ENCODE measurements around the gene FIP1L1. TPM values are rescaled to one million over a fixed set of nuclear protein-coding genes. Genes with fewer than 3 reads are reported as not detected.

Gene FIP1L1
- polyA plus RNA-seq, 4 donors = 17.0 to 56.6 (median 26.6) TPM

DNA sequence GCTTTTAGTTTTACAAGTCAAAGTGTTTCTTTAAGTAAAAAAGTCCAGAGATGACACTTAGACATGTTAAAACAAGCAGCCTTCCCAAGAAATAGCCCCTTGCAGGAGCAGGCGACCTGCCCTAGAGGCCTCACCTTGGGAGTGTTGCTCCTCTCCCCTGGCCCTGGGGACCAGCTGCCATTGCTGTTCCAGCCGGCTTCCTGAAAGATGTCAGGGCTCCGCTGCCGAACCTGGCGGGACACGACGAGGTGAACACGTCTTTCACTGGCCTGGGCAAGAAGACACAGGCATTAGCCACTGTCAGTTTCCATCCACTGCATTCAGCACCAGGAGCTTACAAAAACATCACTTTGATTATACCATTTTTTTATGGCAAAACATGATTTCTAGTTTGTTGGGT lies 104.1 kb downstream of the FIP1L1 start:
- no peak for FAIRE-seq
- H3K4me1 ChIP-seq (ENCODE audit: control insufficient read depth in 3 of 3, insufficient read depth in 2 of 3, low read depth in 1 of 3, low read length in 2 of 3) = no peaks in the 10 kb centered on the region
- 93 to 96% (median 94%) methylated on average over 8 of the region's 8 CpGs for WGBS, 3 donors
- H3K36me3 ChIP-seq (ENCODE audit: control insufficient read depth in 3 of 3, insufficient read depth in 2 of 3, low read depth in 1 of 3, low read length in 3 of 3) = peaks cover 0 to 16% (median 13%) of the 10 kb centered on the region in 3 donors
- H3K27me3 ChIP-seq (ENCODE audit: control insufficient read depth in 3 of 3, insufficient read depth in 3 of 3, low read length in 3 of 3) = no peaks in the 10 kb centered on the region
- no peak for DNase-seq
- H3K27ac ChIP-seq (ENCODE audit: low read depth in 1 of 3, low read length in 2 of 3) = peak overlapping the region in 1 of 3 donors; percentile 4
- H3K4me3 ChIP-seq (ENCODE audit: low read depth in 1 of 3, low read length in 3 of 3) = no peak overlapping the region
- no peaks in the 10 kb centered on the region for H3K9me3 ChIP-seq (ENCODE audit: control insufficient read depth in 2 of 2, insufficient read depth in 1 of 2, low read depth in 1 of 2, low read length in 1 of 2)

DNA sequence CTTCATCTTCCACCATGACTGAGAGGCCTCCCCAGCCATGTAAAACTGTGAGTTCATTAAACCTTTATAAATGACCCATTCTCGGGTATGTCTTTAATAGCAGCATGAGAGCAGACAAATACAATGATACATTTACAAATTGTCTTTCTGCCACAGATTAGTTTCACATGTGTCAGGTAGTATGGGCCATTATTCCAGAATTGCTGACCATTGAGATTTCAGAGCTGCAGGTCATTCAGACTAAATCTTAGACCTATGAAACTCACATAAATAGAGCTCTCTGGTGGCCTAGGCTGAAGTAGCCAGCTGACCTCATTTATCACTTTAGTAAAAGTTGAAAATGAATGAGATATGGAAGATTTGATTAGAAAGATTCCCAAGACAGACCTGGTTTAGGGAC lies 105.8 kb downstream of the FIP1L1 start:
- Histone ChIP-seq H3K9me3 (ENCODE audit: control insufficient read depth in 2 of 2, insufficient read depth in 1 of 2, low read depth in 1 of 2, low read length in 1 of 2) (no peaks in the 10 kb centered on the region), H3K27ac (ENCODE audit: low read depth in 1 of 3, low read length in 2 of 3) (no peak overlapping the region), H3K4me1 (ENCODE audit: control insufficient read depth in 3 of 3, insufficient read depth in 2 of 3, low read depth in 1 of 3, low read length in 2 of 3) (no peaks in the 10 kb centered on the region), H3K4me3 (ENCODE audit: low read depth in 1 of 3, low read length in 3 of 3) (no peak overlapping the region), H3K36me3 (ENCODE audit: control insufficient read depth in 3 of 3, insufficient read depth in 2 of 3, low read depth in 1 of 3, low read length in 3 of 3) (peaks cover 0 to 13% (median 9%) of the 10 kb centered on the region in 3 donors), H3K27me3 (ENCODE audit: control insufficient read depth in 3 of 3, insufficient read depth in 3 of 3, low read length in 3 of 3) (no peaks in the 10 kb centered on the region)
- FAIRE-seq = no peak
- DNase-seq = no peak
- 94 to 98% (median 97%) methylated on average over 1 of the region's 1 CpG for WGBS, 3 donors

DNA sequence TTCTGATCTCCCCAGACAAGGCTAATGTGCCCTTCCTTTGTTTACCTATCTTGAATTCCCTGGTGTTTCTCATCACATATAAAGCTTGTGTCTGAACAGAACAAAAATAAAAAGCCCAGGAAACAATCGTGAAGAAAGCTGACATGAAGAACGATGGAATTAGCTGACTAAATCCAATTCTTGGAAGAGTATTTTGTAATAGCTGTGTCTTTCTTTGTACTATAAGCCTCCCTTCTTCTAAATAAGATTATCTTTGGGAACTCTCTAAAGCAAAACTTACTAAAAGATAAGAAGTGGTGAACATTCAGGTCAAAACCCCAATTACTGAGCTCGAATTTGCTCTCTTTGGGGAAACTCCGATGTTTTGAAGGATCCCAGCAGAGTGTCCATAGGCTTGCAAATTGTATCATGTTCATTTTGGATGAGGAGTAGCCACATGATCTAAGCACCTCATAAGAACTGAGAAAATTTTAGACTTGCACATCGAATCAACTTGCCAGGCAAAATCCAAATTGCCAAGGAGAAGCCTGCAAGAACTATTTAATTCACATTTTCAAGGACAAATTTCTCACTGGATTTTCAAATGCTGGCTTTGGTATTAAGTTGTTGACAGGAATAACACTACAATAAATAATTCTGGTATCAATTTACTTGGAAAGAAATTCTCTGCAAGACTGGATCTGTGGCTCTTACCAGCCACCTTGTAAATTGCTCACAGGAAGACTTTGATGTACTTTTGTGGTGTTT lies 107.6 kb downstream of the FIP1L1 start:
- WGBS, 3 donors = 72 to 92% (median 85%) methylated on average over 5 of the region's 5 CpGs
- Histone ChIP-seq H3K4me1 (ENCODE audit: control insufficient read depth in 3 of 3, insufficient read depth in 2 of 3, low read depth in 1 of 3, low read length in 2 of 3) (no peaks in the 10 kb centered on the region), H3K9me3 (ENCODE audit: control insufficient read depth in 2 of 2, insufficient read depth in 1 of 2, low read depth in 1 of 2, low read length in 1 of 2) (no peaks in the 10 kb centered on the region), H3K4me3 (ENCODE audit: low read depth in 1 of 3, low read length in 3 of 3) (no peak overlapping the region), H3K27me3 (ENCODE audit: control insufficient read depth in 3 of 3, insufficient read depth in 3 of 3, low read length in 3 of 3) (no peaks in the 10 kb centered on the region), H3K27ac (ENCODE audit: low read depth in 1 of 3, low read length in 2 of 3) (no peak overlapping the region), H3K36me3 (ENCODE audit: control insufficient read depth in 3 of 3, insufficient read depth in 2 of 3, low read depth in 1 of 3, low read length in 3 of 3) (peaks cover 0 to 10% (median 7%) of the 10 kb centered on the region in 3 donors)
- FAIRE-seq (no peak), DNase-seq (no peak)

DNA sequence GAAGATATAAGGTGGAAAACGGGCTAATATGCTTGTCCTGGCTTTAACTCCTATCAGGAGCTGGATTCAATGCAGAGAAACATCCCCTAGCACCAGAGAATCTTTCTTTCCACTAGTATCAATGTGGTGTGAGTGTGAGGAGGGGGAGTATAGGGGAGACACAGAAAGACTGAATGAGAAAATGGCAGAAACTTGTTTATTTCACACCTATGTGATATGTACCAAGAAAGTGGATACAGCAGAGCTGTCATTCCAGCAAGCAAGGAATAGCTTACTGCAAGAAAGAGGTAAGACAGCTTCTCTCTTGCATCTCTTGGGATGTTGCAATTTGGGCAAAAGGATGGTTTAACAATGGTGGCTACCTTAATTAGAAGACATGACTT lies 108.2 kb downstream of the FIP1L1 start:
- no peak for DNase-seq
- Histone ChIP-seq H3K36me3 (ENCODE audit: control insufficient read depth in 3 of 3, insufficient read depth in 2 of 3, low read depth in 1 of 3, low read length in 3 of 3) (peaks cover 0 to 10% (median 7%) of the 10 kb centered on the region in 3 donors), H3K27me3 (ENCODE audit: control insufficient read depth in 3 of 3, insufficient read depth in 3 of 3, low read length in 3 of 3) (no peaks in the 10 kb centered on the region), H3K4me3 (ENCODE audit: low read depth in 1 of 3, low read length in 3 of 3) (no peak overlapping the region), H3K4me1 (ENCODE audit: control insufficient read depth in 3 of 3, insufficient read depth in 2 of 3, low read depth in 1 of 3, low read length in 2 of 3) (no peaks in the 10 kb centered on the region), H3K27ac (ENCODE audit: low read depth in 1 of 3, low read length in 2 of 3) (no peak overlapping the region), H3K9me3 (ENCODE audit: control insufficient read depth in 2 of 2, insufficient read depth in 1 of 2, low read depth in 1 of 2, low read length in 1 of 2) (no peaks in the 10 kb centered on the region)
- FAIRE-seq = no peak
- 57 to 72% (median 69%) methylated on average over 1 of the region's 1 CpG for WGBS, 3 donors

DNA sequence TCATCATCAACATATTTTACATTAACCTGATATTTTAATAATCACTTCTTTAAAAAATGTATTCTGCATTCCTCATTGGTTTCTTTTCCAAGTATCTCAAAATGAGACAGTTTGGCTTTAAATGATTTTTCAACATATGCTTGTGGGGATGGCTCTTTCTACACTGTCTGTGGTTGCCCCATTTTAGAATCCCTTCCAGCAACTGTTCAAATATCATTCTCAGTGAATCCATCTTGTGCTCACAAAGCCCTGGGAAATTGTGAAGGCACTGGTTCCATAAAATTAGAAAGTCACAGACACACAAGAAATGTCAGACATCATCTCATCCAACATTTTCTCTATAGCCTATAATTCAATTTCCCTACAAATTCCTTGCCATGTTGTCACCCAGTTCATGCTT lies 110.3 kb downstream of the FIP1L1 start:
- DNase-seq (no peak), FAIRE-seq (no peak)
- Histone ChIP-seq H3K4me1 (ENCODE audit: control insufficient read depth in 3 of 3, insufficient read depth in 2 of 3, low read depth in 1 of 3, low read length in 2 of 3) (no peaks in the 10 kb centered on the region), H3K4me3 (ENCODE audit: low read depth in 1 of 3, low read length in 3 of 3) (no peak overlapping the region), H3K27ac (ENCODE audit: low read depth in 1 of 3, low read length in 2 of 3) (no peak overlapping the region), H3K27me3 (ENCODE audit: control insufficient read depth in 3 of 3, insufficient read depth in 3 of 3, low read length in 3 of 3) (no peaks in the 10 kb centered on the region), H3K36me3 (ENCODE audit: control insufficient read depth in 3 of 3, insufficient read depth in 2 of 3, low read depth in 1 of 3, low read length in 3 of 3) (peaks cover 0 to 8% (median 0%) of the 10 kb centered on the region in 3 donors), H3K9me3 (ENCODE audit: control insufficient read depth in 2 of 2, insufficient read depth in 1 of 2, low read depth in 1 of 2, low read length in 1 of 2) (no peaks in the 10 kb centered on the region)

DNA sequence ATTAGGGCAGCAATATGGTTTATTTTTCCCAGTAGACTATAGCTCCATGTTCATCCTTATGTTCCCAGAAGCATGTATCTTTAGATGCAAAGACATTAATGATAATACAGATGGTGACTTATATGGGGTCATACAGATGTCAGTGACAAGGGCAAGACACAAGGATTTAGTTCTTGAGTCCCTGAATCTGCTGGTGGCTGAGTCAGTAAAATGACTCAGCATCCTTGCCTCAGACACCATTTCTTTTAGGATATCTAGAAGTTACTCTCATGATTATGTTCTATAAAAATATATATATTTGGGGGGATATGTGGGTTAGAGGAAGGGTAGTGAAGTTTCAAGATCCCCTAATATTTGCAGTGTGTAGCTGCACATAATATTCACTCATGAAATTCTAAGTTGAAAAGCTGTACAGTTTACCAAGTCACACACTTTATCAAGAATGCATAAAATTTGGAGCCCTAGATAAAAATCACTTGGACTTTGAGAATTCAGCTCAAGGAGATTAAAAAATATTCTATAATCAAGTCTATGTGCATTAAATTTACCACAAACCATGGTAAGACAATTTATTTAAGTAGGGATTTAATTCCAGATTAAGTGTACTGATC lies 111.9 kb downstream of the FIP1L1 start:
- Histone ChIP-seq H3K9me3 (ENCODE audit: control insufficient read depth in 2 of 2, insufficient read depth in 1 of 2, low read depth in 1 of 2, low read length in 1 of 2) (no peaks in the 10 kb centered on the region), H3K36me3 (ENCODE audit: control insufficient read depth in 3 of 3, insufficient read depth in 2 of 3, low read depth in 1 of 3, low read length in 3 of 3) (peaks cover 0 to 7% (median 0%) of the 10 kb centered on the region in 3 donors), H3K27me3 (ENCODE audit: control insufficient read depth in 3 of 3, insufficient read depth in 3 of 3, low read length in 3 of 3) (no peaks in the 10 kb centered on the region), H3K4me3 (ENCODE audit: low read depth in 1 of 3, low read length in 3 of 3) (no peak overlapping the region), H3K27ac (ENCODE audit: low read depth in 1 of 3, low read length in 2 of 3) (no peak overlapping the region), H3K4me1 (ENCODE audit: control insufficient read depth in 3 of 3, insufficient read depth in 2 of 3, low read depth in 1 of 3, low read length in 2 of 3) (no peaks in the 10 kb centered on the region)
- FAIRE-seq (no peak), DNase-seq (no peak)

DNA sequence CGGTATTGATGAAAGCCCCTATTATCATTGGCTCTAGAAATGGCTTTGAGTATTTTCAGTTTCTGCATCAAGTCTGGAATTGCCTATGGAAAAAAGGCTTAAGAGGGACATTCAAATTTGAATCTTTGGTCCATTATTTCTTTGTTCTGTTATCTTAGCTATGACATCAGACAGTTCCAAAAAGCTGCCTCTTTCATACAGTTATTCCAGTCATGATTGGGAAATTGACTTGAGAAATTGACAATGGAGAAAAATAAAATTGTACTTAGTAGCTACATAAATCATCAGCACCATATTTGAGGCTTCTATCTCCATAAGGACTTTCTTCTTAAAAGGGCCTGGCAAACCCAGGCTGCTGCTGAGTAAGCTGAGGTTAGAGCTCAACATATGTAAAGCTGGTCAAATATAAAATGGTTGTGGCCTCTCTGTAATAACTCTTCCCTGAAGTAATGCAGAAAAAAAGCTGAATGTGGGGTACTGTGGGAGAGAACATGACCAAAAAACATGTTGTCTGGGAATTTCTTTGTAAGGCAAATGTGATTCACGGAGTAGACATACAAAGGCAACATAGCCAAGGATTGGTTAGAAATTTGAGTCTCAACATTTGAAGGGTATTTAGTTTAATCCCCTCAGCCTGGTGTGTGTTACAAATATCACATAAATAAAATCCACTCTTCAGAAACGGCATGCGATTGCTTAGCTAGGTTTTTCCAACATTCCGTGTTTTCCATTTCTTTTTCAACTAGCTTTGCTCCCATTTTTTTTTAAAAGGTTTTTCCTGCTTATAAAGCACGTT lies 112.9 kb downstream of the FIP1L1 start:
- no peak overlapping the region for H3K4me3 ChIP-seq (ENCODE audit: low read depth in 1 of 3, low read length in 3 of 3)
- DNase-seq = no peak
- H3K27ac ChIP-seq (ENCODE audit: low read depth in 1 of 3, low read length in 2 of 3) = peak overlapping the region in 1 of 3 donors; percentile 42
- peaks cover 0 to 7% (median 0%) of the 10 kb centered on the region in 3 donors for H3K36me3 ChIP-seq (ENCODE audit: control insufficient read depth in 3 of 3, insufficient read depth in 2 of 3, low read depth in 1 of 3, low read length in 3 of 3)
- 65 to 85% (median 83%) methylated on average over 6 of the region's 6 CpGs for WGBS, 3 donors
- no peaks in the 10 kb centered on the region for H3K27me3 ChIP-seq (ENCODE audit: control insufficient read depth in 3 of 3, insufficient read depth in 3 of 3, low read length in 3 of 3)
- no peaks in the 10 kb centered on the region for H3K4me1 ChIP-seq (ENCODE audit: control insufficient read depth in 3 of 3, insufficient read depth in 2 of 3, low read depth in 1 of 3, low read length in 2 of 3)
- no peak for FAIRE-seq
- H3K9me3 ChIP-seq (ENCODE audit: control insufficient read depth in 2 of 2, insufficient read depth in 1 of 2, low read depth in 1 of 2, low read length in 1 of 2) = no peaks in the 10 kb centered on the region

DNA sequence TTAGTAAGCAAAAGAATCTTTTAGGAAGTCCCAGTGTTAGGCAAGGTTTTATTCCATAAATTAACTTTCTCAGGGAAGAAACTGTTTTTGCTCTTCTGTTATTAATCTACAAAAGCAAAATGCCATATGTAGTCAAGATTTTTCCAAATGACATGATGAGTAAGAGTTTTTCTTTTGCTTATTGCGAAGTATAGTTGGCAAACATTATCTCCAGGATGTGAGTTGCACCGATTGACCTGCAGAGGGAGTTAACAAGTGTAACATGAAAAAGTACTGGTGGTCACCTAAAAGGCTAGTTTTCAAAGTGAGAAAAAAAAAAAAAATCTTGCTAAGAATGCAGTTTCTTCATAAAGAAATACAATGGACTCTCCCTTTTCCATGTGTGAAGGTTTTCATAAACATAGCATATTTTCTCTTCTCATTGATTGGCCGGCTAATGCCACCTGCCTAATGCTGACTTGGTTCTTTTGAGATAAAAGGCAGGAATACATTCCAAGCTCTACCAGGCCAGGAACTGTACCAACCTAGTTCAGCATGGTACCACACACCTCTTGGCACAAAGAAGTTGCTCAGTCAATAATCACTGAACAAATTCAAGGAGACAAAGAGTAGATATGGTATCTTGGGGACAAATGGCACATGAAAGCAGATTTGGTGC lies 113.7 kb downstream of the FIP1L1 start:
- no peaks in the 10 kb centered on the region for H3K9me3 ChIP-seq (ENCODE audit: control insufficient read depth in 2 of 2, insufficient read depth in 1 of 2, low read depth in 1 of 2, low read length in 1 of 2)
- DNase-seq = peak; percentile 37 to 48
- 46 to 57% (median 47%) methylated on average over 3 of the region's 3 CpGs for WGBS, 3 donors
- no peak overlapping the region for H3K27ac ChIP-seq (ENCODE audit: low read depth in 1 of 3, low read length in 2 of 3)
- FAIRE-seq = no peak
- no peaks in the 10 kb centered on the region for H3K4me1 ChIP-seq (ENCODE audit: control insufficient read depth in 3 of 3, insufficient read depth in 2 of 3, low read depth in 1 of 3, low read length in 2 of 3)
- H3K4me3 ChIP-seq (ENCODE audit: low read depth in 1 of 3, low read length in 3 of 3) = no peak overlapping the region
- no peaks in the 10 kb centered on the region for H3K27me3 ChIP-seq (ENCODE audit: control insufficient read depth in 3 of 3, insufficient read depth in 3 of 3, low read length in 3 of 3)
- peaks cover 0 to 12% (median 0%) of the 10 kb centered on the region in 3 donors for H3K36me3 ChIP-seq (ENCODE audit: control insufficient read depth in 3 of 3, insufficient read depth in 2 of 3, low read depth in 1 of 3, low read length in 3 of 3)
